BJ (cell line): Measurements from ENCODE around the gene ZNF70. TPM values are rescaled to one million over a fixed set of nuclear protein-coding genes. Genes with fewer than 3 reads are reported as not detected.
A peak's percentile ranks its signal among the peaks of the same experiment; 100 is the strongest.

Source experiments
- CTCF ChIA-PET: fragments of 350-600 bp; formaldehyde crosslinking; extraction: SDS; loops from one replicate; lab custom pipeline; 2021; ENCODE audit warnings: antibody characterized with exemption, inconsistent platforms; lab: Yijun Ruan, JAX
- POLR2A ChIA-PET: fragments of 300-600 bp; sonication (Branson Sonifier 250); formaldehyde crosslinking; extraction: SDS; loops from one replicate; lab custom pipeline; 2021; ENCODE audit warnings: antibody characterized with exemption; lab: Charles Lee
- DNase-seq: peaks from one replicate; pipeline ENCODE4 v3.0.0-alpha.2; 2011; ENCODE audit warnings: low read depth
- H3K27me3 ChIP-seq: 2 replicates; pipeline ENCODE4 v1.6.0; 2011; ENCODE audit warnings: low read length; ENCODE audit not compliant: control insufficient read depth, insufficient read depth
- H3K36me3 ChIP-seq: 2 replicates; pipeline ENCODE4 v1.5.1; 2011; ENCODE audit warnings: low read length; ENCODE audit not compliant: control insufficient read depth, insufficient read depth
- H3K4me3 ChIP-seq: 2 replicates; pipeline ENCODE4 v1.5.1; 2011; ENCODE audit warnings: low read depth, mild to moderate bottlenecking, control low read depth, low read length
- CTCF ChIP-seq: IDR thresholded peaks from 2 replicates; pipeline ENCODE4 v1.5.1; 2011; ENCODE audit warnings: low read depth, mild to moderate bottlenecking, control low read depth, inconsistent platforms, low read length, moderate library complexity; ENCODE audit not compliant: insufficient read depth
- polyA plus RNA-seq: library from polyadenylated mRNA; depleted of rRNA; stranded (reverse); fragments of >200 nt; gene quantifications from 2 replicates; pipeline ENCODE4 v1.2.3, GENCODE V29; 2011

ZNF70 gene
- polyA plus RNA-seq, 1 experiment = 1.4 TPM

GRCh38 chr22:23786752-23787599, 36.1 kb upstream of the ZNF70 start, which contains the start of gene SMARCB1:
SMARCB1 (plus strand) TSS chr22:23786966; CDS start chr22:23787170, 204 bp downstream.
- CTCF ChIA-PET = interaction anchor here (1.0 to 1.8 kb wide), 3 partner anchors 9 to 16 kb away, joined by 3 to 7 read pairs (median 3); no protein-coding TSS in a partner anchor
- POLR2A ChIA-PET = interaction anchor here (0.6 kb wide), 1 partner anchor 59 kb away, joined by 3 read pairs; no protein-coding TSS in a partner anchor

GRCh38 chr22:23786261-23786710, 35.4 kb upstream of the ZNF70 start:
- Histone ChIP-seq H3K36me3 (peaks cover 3% of the 10 kb centered on the region; the same call in 1 of the 2 replicates), H3K27me3 (no peaks in the 10 kb centered on the region), H3K4me3 (peak overlapping the region; percentile 25)
- no peak for TF ChIP-seq CTCF
- POLR2A ChIA-PET = no interaction called here
- no peak for DNase-seq
- CTCF ChIA-PET = interaction anchor here (1.0 to 1.8 kb wide), 3 partner anchors 8 to 15 kb away, joined by 3 to 7 read pairs (median 3); no protein-coding TSS in a partner anchor

More at GRCh38 chr22:23786752-23787599, 36.1 kb upstream of the ZNF70 start, which contains the start of gene SMARCB1:
- no peaks in the 10 kb centered on the region for H3K27me3 ChIP-seq
- no peak for TF ChIP-seq CTCF
- H3K4me3 ChIP-seq = peak within 1 kb of the TSS; percentile 93
- H3K36me3 ChIP-seq = peaks cover 3% of the 10 kb centered on the region
- DNase-seq = peak; percentile 74

GRCh38 chr22:23784215-23784732, 33.4 kb upstream of the ZNF70 start:
- no peaks in the 10 kb centered on the region for H3K27me3 ChIP-seq
- H3K36me3 ChIP-seq = peaks cover 3% of the 10 kb centered on the region; the same call in 1 of the 2 replicates
- no peak for TF ChIP-seq CTCF
- CTCF ChIA-PET = interaction anchor here (0.9 kb wide), 1 partner anchor 9 kb away, joined by 4 read pairs; no protein-coding TSS in a partner anchor
- POLR2A ChIA-PET = no interaction called here
- H3K4me3 ChIP-seq = no peak overlapping the region
- DNase-seq = no peak

- Histone ChIP-seq H3K27me3 (no peaks in the 10 kb centered on the region), H3K36me3 (peaks cover 3% of the 10 kb centered on the region; the same call in 1 of the 2 replicates), H3K4me3 (no peak overlapping the region)
- no peak for DNase-seq
- ChIA-PET POLR2A (no interaction called here), CTCF (interaction anchor here (2.3 kb wide), 1 partner anchor 13 kb away, joined by 9 read pairs; no protein-coding TSS in a partner anchor)
- TF ChIP-seq CTCF = no peak
Measured at GRCh38 chr22:23783265-23784150, 32.6 kb upstream of the ZNF70 start.
